ENCODE data around the gene KARS1. TPM values are rescaled to one million over a fixed set of nuclear protein-coding genes. Genes with fewer than 3 reads are reported as not detected.

Gene KARS1
- 100 to 1,000 TPM in 3 of 4 donors, 10 to 100 TPM in 1; 85.7 to 130 (median 123) TPM for total RNA-seq

GRCh38 chr16:75647492-75648264 lies at the start of gene KARS1, which contains the start of gene TERF2IP:
Gene KARS1 (minus strand): TSS chr16:75647665. CDS start chr16:75647639, 26 bp downstream.
Gene TERF2IP (plus strand): TSS chr16:75647773. CDS start chr16:75647883, 110 bp downstream.
- peak; percentile 63 for DNase-seq
- peak within 1 kb of the TSS; percentile 94 to 98 (median 97) for H3K27ac ChIP-seq
- H3K27me3 ChIP-seq: no peaks in the 10 kb centered on the region
- H3K9me3 ChIP-seq: no peaks in the 10 kb centered on the region
- TF ChIP-seq POLR2A (IDR thresholded peaks at IDR 0.05): peak in 3 of 4 donors; percentile 95 to 99 (median 95)
- TF ChIP-seq CTCF (IDR thresholded peaks at IDR 0.05): peak in 1 of 6 experiments; percentile 18
- H3K4me3 ChIP-seq: peak within 1 kb of the TSS; percentile 85 to 97 (median 94)
- H3K36me3 ChIP-seq: peaks cover 0 to 24% (median under 1%) of the 10 kb centered on the region in 3 donors
- peaks cover 30 to 72% (median 42%) of the 10 kb centered on the region in 3 donors for H3K4me1 ChIP-seq
- 0% methylated on average over 4 of the region's 76 CpGs; no CpG with 5 or more reads in 1 of the 2 donors for WGBS, 2 donors
- intact Hi-C loops (cut with DNase I): loop anchor here (5.0 kb wide), 1 partner anchor 115 kb away; no protein-coding TSS in a partner anchor

GRCh38 chr16:75695708-75696107 lies 48.2 kb upstream of the KARS1 start:
- intact Hi-C loops (cut with DNase I): no loop called here
- Histone ChIP-seq H3K36me3 (no peaks in the 10 kb centered on the region), H3K27ac (no peak overlapping the region), H3K4me3 (no peak overlapping the region), H3K9me3 (no peaks in the 10 kb centered on the region), H3K4me1 (no peaks in the 10 kb centered on the region), H3K27me3 (no peaks in the 10 kb centered on the region)
- TF ChIP-seq POLR2A (IDR thresholded peaks at IDR 0.05) (no peak), CTCF (IDR thresholded peaks at IDR 0.05) (no peak)
- 73 to 74% methylated on average over 6 of the region's 6 CpGs for WGBS, 2 donors
- no peak for DNase-seq

GRCh38 chr16:75687361-75687760 lies 39.9 kb upstream of the KARS1 start:
- Histone ChIP-seq H3K9me3 (peaks cover 0 to 3% (median 0%) of the 10 kb centered on the region in 3 donors), H3K36me3 (no peaks in the 10 kb centered on the region), H3K4me1 (no peaks in the 10 kb centered on the region), H3K27ac (no peak overlapping the region), H3K27me3 (no peaks in the 10 kb centered on the region), H3K4me3 (no peak overlapping the region)
- intact Hi-C loops (cut with DNase I): no loop called here
- DNase-seq: no peak
- TF ChIP-seq CTCF (IDR thresholded peaks at IDR 0.05) (no peak), POLR2A (IDR thresholded peaks at IDR 0.05) (no peak)

- H3K27ac ChIP-seq: no peak overlapping the region
- TF ChIP-seq CTCF (IDR thresholded peaks at IDR 0.05) (no peak), POLR2A (IDR thresholded peaks at IDR 0.05) (no peak)
- H3K4me3 ChIP-seq: no peak overlapping the region
- H3K27me3 ChIP-seq: no peaks in the 10 kb centered on the region
- intact Hi-C loops (cut with DNase I): no loop called here
- no peaks in the 10 kb centered on the region for H3K4me1 ChIP-seq
- no peak for DNase-seq
- 85 to 87% methylated on average over 8 to 13 of the region's 14 CpGs for WGBS, 2 donors
- no peaks in the 10 kb centered on the region for H3K36me3 ChIP-seq
- peaks cover 0 to 3% (median 0%) of the 10 kb centered on the region in 3 donors for H3K9me3 ChIP-seq
Measured at GRCh38 chr16:75682308-75682707, 34.8 kb upstream of the KARS1 start.

- H3K9me3 ChIP-seq: peaks cover 0 to 3% (median 0%) of the 10 kb centered on the region in 3 donors
- WGBS, 2 donors: 78 to 84% methylated on average over 5 of the region's 5 CpGs
- TF ChIP-seq CTCF (IDR thresholded peaks at IDR 0.05): no peak
- TF ChIP-seq POLR2A (IDR thresholded peaks at IDR 0.05): no peak
- no peaks in the 10 kb centered on the region for H3K4me1 ChIP-seq
- H3K4me3 ChIP-seq: no peak overlapping the region
- H3K27me3 ChIP-seq: no peaks in the 10 kb centered on the region
- H3K36me3 ChIP-seq: no peaks in the 10 kb centered on the region
- no peak for DNase-seq
- intact Hi-C loops (cut with DNase I): no loop called here
- no peak overlapping the region for H3K27ac ChIP-seq
Measured at GRCh38 chr16:75679366-75679765, 31.9 kb upstream of the KARS1 start.
